GM12865 (cell line): ENCODE results near the gene WNK4.

Experiments used
- DNase-seq: peaks from one replicate; pipeline ENCODE4 v3.0.0; 2010; ENCODE audit warnings: low read depth
- H3K4me3 ChIP-seq: 2 replicates; pipeline ENCODE4 v1.5.1; 2011; ENCODE audit warnings: mild to moderate bottlenecking, low read depth, low read length, control low read depth
- TF ChIP-seq, protein P1 (sequence below): IDR thresholded peaks from 2 replicates; pipeline ENCODE4 v1.5.1; 2011; ENCODE audit warnings: low read length, control low read depth, low read depth, inconsistent platforms; ENCODE audit not compliant: insufficient read depth; ENCODE audit errors: missing control alignments

WNK4 gene

DNA sequence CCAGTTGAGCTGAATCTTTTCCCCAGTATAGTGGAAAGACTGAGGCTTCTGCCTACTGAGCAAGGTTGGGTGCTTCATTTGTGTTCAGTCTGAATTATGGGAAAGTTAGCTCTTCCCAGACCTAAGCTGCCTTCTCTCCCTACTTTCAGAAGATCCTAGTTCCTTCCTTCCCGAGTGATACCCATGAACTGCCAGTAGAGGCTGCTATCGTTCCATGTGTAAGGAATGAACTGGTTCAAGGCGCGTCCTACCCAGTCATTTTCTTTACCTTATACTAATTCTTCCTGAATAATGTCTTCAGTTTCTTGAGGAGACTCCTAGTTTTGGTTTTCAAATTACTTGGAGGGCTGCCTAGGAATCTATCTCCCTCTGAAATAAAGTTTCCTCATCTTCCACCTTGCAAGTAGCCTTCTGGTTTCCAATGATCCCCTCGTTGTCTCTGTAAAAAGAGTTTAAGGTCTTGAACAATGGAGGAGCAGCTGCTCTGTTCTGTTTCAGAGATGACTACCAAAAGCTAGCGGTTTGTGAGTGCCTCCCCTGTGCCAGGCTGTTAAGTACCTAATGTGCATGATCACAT is 63.0 kb downstream of the WNK4 start:
- H3K4me3 ChIP-seq: no peak overlapping the region
- TF ChIP-seq, protein P1, sequence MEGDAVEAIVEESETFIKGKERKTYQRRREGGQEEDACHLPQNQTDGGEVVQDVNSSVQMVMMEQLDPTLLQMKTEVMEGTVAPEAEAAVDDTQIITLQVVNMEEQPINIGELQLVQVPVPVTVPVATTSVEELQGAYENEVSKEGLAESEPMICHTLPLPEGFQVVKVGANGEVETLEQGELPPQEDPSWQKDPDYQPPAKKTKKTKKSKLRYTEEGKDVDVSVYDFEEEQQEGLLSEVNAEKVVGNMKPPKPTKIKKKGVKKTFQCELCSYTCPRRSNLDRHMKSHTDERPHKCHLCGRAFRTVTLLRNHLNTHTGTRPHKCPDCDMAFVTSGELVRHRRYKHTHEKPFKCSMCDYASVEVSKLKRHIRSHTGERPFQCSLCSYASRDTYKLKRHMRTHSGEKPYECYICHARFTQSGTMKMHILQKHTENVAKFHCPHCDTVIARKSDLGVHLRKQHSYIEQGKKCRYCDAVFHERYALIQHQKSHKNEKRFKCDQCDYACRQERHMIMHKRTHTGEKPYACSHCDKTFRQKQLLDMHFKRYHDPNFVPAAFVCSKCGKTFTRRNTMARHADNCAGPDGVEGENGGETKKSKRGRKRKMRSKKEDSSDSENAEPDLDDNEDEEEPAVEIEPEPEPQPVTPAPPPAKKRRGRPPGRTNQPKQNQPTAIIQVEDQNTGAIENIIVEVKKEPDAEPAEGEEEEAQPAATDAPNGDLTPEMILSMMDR: peak; percentile 81
- peak; percentile 37 for DNase-seq

DNA sequence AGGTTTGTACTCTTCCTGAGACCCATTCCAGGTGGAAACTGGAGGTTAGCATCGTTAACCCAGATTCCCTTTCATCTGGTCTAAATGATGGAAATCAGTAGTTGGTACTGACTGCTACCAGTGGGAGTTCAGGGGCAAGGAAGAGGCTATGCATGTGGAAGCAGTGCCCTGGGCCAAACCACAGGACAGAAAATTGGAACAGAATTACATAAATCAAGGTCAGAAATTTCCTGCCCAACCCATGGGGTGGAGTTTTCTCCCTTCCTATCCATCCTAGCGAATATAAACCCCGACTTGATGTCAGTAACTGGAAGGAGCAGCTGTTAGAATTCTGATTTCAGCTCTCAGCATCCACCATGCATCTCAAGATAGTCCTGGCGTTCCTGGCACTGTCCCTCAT is 63.9 kb downstream of the WNK4 start, which contains the start of gene AOC2:
TSS of gene AOC2 (plus strand) at position 310 of the 400 bp plus-strand sequence. CDS start at position 357, 47 bp downstream.
- DNase-seq: no peak
- TF ChIP-seq, protein P1: no peak
- H3K4me3 ChIP-seq: no peak within 1 kb of the TSS

DNA sequence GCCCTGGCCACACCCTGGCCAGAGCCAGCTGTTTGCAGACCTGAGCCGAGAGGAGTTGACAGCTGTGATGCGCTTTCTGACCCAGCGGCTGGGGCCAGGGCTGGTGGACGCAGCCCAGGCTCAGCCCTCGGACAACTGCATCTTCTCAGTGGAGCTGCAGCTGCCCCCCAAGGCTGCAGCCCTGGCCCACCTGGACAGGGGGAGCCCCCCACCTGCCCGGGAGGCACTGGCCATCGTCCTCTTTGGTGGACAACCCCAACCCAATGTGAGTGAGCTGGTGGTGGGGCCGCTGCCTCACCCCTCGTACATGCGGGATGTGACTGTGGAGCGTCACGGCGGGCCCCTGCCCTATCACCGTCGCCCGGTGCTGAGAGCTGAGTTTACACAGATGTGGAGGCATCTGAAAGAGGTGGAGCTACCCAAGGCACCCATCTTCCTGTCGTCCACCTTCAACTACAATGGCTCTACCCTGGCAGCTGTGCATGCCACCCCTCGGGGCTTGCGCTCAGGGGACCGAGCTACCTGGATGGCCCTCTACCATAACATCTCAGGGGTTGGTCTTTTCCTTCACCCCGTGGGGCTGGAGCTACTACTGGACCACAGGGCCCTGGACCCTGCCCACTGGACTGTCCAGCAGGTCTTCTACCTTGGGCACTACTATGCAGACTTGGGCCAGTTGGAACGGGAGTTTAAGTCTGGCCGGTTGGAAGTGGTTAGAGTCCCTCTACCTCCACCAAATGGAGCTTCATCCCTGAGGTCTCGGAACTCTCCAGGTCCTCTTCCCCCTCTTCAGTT is 64.5 kb downstream of the WNK4 start:
- no peak for DNase-seq
- no peak overlapping the region for H3K4me3 ChIP-seq
- TF ChIP-seq, protein P1: no peak

DNA sequence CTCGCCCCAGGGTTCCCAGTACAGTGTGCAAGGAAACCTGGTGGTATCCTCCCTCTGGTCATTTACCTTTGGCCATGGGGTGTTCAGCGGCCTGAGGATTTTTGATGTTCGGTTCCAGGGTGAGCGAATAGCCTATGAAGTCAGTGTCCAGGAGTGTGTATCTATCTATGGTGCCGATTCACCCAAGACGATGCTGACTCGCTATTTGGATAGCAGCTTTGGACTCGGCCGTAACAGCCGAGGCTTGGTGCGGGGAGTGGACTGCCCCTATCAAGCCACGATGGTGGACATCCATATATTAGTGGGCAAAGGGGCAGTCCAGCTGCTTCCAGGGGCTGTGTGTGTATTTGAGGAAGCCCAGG is 65.1 kb downstream of the WNK4 start:
- TF ChIP-seq, protein P1: no peak
- DNase-seq: no peak
- no peak overlapping the region for H3K4me3 ChIP-seq

DNA sequence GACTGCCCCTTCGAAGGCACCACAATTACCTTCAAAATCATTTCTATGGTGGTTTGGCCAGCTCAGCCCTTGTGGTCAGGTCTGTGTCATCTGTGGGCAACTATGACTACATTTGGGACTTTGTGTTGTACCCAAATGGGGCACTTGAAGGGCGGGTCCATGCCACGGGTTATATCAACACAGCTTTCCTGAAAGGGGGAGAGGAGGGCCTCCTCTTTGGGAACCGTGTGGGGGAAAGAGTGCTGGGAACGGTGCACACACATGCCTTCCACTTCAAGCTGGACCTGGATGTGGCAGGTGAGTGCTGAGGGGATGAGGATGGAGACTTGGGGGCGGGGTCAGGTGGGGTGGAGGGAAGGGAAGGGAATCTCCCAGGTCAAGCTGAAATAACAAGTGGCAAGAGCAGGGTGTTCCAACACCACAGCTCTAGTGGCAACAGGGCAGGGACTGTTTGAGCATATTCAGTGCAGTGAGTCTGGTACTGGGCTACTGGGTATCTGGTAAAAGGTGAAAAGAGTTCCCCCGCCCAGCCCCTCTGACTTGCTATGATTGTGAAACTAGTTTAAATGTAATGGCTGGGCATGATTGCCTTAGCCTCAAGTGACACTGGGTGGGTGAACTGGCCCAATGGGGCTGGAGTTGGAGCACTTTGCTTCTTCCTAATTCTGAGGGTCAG is 65.6 kb downstream of the WNK4 start:
- TF ChIP-seq, protein P1: no peak
- no peak overlapping the region for H3K4me3 ChIP-seq
- DNase-seq: no peak
